Measurements from ENCODE around the gene OTUD7B.
"Not testable (repeated sequence)": the region's sequence is repeated elsewhere in the genome, so short reads cannot be mapped to it uniquely, and the experiment has no call there.

Gene OTUD7B

GRCh38 chr1:150010393-150011115, at the start of gene OTUD7B:
Gene OTUD7B (minus strand): TSS chr1:150010726. CDS start chr1:149977510, 33,216 bp downstream.
- peak; percentile 48 to 64 for DNase-seq (ENCODE audit: low read depth in 2 of 2)

- DNase-seq (ENCODE audit: low read depth in 2 of 2): no peak
Measured at GRCh38 chr1:150060260-150060659, 49.7 kb upstream of the OTUD7B start.

GRCh38 chr1:150056407-150056806, 45.9 kb upstream of the OTUD7B start:
- no peak for DNase-seq (ENCODE audit: low read depth in 2 of 2)

DNA sequence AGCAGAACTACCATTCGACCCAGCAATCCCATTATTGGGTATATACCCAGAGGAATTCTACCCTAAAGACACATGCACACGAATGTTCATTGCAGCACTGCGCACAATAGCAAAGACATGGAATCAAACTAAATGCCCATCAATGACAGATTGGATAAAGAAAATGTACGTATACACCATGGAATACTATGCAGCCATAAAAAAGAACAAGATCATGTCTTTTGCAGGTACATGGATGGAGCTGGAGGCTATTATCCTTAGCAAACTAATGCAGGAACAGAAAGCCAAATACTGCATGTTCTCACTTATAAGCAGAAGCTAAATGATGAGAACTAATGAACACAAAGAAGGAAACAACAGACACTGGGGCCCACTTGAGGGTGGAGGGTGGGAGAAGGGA, 45.0 kb upstream of the OTUD7B start:
- DNase-seq (ENCODE audit: low read depth in 2 of 2): not testable (repeated sequence)

GRCh38 chr1:150053926-150054325, 43.4 kb upstream of the OTUD7B start:
- DNase-seq (ENCODE audit: low read depth in 2 of 2): no peak

DNA sequence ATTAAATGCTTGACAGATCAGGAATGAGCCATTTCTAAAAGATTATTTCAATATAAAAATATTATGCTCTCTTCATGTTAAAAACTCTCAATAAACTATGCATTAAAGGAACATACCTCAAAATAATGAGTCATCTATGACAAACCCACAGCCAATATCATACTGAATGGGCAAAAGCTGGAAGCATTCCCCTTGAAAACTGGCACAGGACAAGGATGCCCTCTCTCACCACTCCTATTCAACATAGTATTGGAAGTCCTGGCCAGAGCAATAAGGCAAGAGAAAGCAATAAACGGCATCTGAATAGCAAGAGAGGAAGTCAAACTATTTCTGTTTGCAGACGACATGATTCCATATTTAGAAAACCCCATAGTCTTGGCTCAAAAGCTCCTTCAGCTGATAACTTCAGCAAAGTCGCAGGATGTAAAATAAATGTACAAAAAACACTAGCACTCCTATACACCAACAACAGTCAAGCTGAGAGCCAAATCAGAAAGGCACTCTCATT, 41.4 kb upstream of the OTUD7B start:
- DNase-seq (ENCODE audit: low read depth in 2 of 2): not testable (repeated sequence)

GRCh38 chr1:150051089-150051373, 40.5 kb upstream of the OTUD7B start:
- no peak for DNase-seq (ENCODE audit: low read depth in 2 of 2)

DNA sequence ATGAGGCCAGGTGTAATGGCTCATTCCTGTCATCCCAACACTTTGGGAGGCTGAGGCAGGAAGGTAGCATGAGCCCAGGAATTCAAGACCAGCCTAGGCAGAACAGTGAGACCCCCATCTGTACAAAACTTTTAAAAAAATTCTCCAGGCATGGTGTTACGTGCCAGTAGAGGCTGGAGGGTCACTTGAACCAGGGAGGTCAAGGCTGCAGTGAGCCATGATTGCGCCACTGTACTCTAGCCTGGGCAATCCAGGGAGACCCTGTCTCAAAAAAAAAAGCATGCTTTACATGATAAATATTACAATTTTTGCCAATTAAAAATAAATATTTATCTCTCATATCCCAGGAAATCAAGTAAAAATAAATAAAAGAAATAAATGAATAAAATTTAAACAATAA, 39.4 kb upstream of the OTUD7B start:
- no peak for DNase-seq (ENCODE audit: low read depth in 2 of 2)

DNA sequence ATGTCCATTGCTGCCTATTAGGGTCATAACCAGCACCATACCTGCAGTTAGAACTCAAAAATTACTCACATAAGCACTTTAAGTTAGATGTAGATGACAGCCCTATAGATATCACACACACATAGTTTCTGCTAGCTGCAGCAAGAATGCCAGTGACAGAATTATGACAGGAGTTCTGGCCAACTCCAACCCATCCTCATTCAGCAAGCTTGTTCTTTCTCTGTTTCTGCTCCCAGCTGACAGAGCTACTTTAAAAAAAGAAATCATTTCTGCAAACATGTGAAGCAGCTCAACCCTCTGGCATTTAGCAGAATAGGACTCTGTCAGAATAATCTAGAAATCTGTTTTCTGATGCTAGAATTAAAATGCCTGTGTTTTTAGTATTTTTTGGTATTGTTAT, 23.8 kb upstream of the OTUD7B start:
- DNase-seq (ENCODE audit: low read depth in 2 of 2): no peak

- DNase-seq (ENCODE audit: low read depth in 2 of 2): no peak
Measured at GRCh38 chr1:150028322-150028721, 17.8 kb upstream of the OTUD7B start.

DNA sequence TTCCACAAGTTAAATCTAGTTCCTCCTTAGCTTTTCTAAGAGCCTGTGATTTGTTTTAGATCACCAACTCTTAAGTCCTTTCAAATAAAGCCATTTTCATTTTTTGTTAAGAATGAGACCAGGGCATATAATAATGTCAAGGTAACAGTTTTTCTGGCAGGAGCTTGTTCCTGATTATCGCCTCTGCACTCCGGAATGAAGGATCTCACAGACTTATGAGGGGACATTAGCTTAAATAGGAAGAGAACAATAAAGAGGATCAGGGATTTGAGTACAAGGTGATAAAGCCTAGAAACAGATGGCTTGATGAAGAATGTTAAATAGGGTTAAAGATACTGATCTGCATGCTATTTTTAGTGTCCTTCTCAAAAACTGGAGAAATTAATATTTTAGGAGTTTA, 13.6 kb upstream of the OTUD7B start:
- DNase-seq (ENCODE audit: low read depth in 2 of 2): no peak

DNA sequence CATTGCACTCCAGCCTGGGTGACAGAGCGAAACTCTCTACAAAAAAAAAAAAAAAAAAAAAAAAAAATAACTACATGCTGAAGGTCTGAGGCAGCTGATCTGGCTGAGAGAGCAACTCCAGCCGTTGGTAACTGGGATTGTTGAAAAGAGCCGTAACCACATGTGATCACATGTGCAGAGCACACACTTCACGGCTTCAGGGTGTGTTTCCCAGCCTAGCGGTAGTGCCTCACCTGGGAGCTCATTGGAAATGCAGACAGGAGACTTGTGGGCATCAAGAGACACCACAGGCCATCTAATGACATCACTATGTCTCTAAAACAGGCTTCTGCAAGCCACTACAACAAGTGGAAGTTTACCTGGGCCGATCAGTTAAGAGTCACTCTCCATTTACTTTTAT, 11.8 kb upstream of the OTUD7B start:
- DNase-seq (ENCODE audit: low read depth in 2 of 2): no peak

DNA sequence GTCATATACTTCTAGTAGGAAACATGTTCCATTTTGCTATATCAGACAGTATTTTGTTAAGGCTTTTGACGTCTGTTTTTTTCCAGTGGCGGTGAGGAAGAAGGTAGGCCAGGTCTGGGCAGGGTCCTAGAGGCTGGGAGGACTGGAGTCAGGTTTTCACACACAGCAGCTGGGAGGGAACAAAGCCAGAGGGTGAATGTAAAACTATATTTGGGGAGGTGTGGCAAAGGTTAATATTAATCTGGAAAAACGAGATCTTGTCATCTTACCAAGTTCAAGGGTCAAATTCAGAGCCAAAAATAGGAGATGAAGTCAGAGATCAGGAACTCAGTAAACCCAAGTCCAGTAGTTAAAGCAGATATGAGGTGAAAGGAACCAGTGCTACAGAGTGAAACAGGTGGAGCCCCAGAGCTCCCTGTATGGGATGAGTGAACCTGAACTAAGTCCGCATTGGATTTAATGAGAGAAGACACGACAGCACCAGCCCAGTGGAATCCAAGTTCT, 10.7 kb upstream of the OTUD7B start:
- DNase-seq (ENCODE audit: low read depth in 2 of 2): no peak

GRCh38 chr1:150020711-150021110, 10.2 kb upstream of the OTUD7B start:
- DNase-seq (ENCODE audit: low read depth in 2 of 2): no peak

- no peak for DNase-seq (ENCODE audit: low read depth in 2 of 2)
Measured at GRCh38 chr1:150018165-150018564, 7.6 kb upstream of the OTUD7B start.

DNA sequence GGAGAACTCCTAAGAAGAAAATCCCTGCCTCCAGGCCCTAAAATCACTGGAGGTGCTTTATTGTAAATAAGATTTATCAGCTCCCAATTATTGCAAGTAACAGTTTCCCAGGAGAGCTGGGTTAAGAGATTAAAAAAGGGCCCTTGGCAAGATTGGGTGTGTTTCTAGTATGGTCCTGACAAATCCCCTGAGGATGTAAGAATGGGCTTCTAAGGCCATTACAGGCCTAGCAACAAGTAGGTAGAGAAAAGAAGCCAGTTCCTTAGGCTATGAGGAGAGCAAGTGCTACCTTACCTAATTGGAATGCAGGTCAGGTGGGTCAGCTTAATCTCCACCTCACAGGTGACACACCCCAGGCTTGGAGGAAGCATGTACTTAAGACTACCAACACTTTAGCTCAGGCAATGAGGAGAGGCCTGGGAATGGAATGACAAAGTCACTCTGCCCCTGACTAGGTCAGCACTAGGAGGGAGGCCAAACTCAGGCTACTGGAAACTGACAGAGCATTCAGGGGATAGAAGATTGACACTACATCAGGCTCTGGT, 6.8 kb upstream of the OTUD7B start:
- DNase-seq (ENCODE audit: low read depth in 2 of 2): no peak

- DNase-seq (ENCODE audit: low read depth in 2 of 2): no peak
Measured at GRCh38 chr1:150015651-150016131, 5.2 kb upstream of the OTUD7B start.

DNA sequence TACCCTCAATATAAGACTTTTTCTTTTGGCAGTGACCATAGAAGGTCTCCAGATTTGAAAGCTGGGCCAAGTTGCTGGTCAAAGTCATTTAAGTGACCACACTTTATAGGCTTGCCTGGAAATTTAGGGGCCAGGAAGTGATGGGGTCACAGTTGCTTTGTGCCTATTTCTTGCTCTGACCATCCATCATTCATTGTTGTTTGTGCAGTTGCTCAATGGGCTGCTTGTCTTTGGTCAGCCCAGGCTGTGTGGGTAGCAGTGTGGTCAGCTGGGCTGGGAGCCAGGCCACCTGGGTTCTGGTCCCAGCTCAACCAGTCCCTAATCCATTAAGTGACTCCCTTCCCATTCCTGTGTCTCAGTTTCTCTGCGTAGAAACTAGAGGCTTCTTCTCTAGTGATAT, 2.1 kb upstream of the OTUD7B start:
- no peak for DNase-seq (ENCODE audit: low read depth in 2 of 2)

DNA sequence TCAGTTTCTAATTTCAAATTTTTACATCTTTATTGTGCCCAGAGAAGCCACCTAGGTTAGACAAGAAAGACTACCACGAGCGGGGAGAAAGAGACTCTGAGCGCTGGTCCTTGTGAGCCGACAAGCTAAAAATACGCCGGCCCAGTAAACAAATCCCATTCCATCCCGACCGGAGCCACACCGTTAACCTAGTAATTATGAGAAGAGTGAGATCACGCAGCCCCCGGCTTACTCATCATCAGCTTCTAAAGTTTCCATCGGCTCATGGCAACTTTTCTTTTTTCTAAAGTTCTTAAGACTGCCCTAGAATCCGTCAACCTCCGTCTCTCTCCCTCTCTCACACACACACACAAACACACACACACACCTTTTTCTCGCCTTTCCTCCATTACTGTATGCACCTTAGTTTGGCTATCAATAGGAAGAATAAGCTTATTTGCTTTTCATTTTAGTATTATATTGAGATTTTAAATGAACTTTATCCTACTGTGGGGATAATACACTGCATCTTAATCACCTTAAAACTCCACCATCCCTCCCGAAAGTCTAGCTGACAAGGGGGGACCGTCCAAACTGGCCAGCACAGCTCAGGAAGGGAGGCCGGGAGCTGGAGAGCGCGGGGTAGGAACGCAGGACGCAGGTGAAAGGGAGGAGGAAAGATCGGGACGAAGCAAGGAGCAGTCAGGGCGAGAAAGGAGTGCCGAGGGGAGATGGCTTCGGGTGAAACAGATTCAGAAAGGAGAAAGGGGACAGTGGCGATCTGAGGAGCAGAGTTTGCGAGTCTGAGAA, 728 bp downstream of the OTUD7B start:
- peak; percentile 38 to 39 for DNase-seq (ENCODE audit: low read depth in 2 of 2)

DNA sequence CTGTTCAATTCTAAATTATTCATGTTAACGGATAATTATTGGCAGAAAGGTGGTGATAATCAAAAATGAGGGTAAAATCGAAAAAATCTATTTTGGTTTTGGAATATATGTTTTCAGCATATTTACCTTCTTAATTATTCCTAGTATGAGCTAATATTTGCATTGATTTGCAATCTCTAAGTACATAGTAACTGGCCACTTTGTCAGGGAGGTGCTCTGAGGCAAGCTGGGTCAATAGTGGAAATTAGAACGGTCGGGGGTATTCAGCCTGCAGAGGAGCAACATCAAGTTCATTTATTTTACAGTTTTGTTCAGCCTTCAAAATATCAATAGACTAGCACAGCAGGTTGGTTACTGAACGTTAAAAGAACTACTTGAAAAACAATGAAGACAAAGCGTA, 1.8 kb downstream of the OTUD7B start:
- DNase-seq (ENCODE audit: low read depth in 2 of 2): no peak

- DNase-seq (ENCODE audit: low read depth in 2 of 2): no peak
Measured at GRCh38 chr1:150006881-150007421, 3.6 kb downstream of the OTUD7B start.

- no peak for DNase-seq (ENCODE audit: low read depth in 2 of 2)
Measured at GRCh38 chr1:150005606-150006005, 4.9 kb downstream of the OTUD7B start.

Measured in fibroblast of skin of left biceps (primary cell).